ENCODE data around the gene RFX7. TPM values are rescaled to one million over a fixed set of nuclear protein-coding genes. Genes with fewer than 3 reads are reported as not detected.

The RFX7 gene
- total and polyA plus RNA-seq, 2 of the 8 experiments (the other 6 are each of a cell fraction or from before 2014, with no cell fraction given): 10.4 to 40.9 TPM

GRCh38 chr15:56251315-56252095, 7.8 kb upstream of the RFX7 start (continued):
- TF ChIP-seq, protein P1, sequence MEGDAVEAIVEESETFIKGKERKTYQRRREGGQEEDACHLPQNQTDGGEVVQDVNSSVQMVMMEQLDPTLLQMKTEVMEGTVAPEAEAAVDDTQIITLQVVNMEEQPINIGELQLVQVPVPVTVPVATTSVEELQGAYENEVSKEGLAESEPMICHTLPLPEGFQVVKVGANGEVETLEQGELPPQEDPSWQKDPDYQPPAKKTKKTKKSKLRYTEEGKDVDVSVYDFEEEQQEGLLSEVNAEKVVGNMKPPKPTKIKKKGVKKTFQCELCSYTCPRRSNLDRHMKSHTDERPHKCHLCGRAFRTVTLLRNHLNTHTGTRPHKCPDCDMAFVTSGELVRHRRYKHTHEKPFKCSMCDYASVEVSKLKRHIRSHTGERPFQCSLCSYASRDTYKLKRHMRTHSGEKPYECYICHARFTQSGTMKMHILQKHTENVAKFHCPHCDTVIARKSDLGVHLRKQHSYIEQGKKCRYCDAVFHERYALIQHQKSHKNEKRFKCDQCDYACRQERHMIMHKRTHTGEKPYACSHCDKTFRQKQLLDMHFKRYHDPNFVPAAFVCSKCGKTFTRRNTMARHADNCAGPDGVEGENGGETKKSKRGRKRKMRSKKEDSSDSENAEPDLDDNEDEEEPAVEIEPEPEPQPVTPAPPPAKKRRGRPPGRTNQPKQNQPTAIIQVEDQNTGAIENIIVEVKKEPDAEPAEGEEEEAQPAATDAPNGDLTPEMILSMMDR (IDR thresholded peaks at IDR 0.05; ENCODE audit: control extremely low read depth in 1 of 3, insufficient read depth in 1 of 3, low read depth in 1 of 3, low read length in 3 of 3): no peak

Data from H1 (cell line).